ENCODE measurements around the gene CADPS.

- no peak for TF ChIP-seq CTCF (conservative IDR thresholded peaks at IDR 0.05; ENCODE audit: low read depth, low read length)
- no peak for TF ChIP-seq EZH2 (IDR thresholded peaks at IDR 0.05; ENCODE audit: low read length, unreplicated experiment)
These were observed 269.7 kb downstream of the CADPS start for GRCh38 chr3:62605413-62606068.
